Measurements from ENCODE around the gene APOBEC4. TPM values are rescaled to one million over a fixed set of nuclear protein-coding genes. Genes with fewer than 3 reads are reported as not detected.

APOBEC4 gene
- total and polyA plus RNA-seq, 10 of the 15 experiments (the other 5 are each of a cell fraction or from before 2014, with no cell fraction given), result 0.04 to 0.25 (median 0.06) TPM; not detected in 5

DNA sequence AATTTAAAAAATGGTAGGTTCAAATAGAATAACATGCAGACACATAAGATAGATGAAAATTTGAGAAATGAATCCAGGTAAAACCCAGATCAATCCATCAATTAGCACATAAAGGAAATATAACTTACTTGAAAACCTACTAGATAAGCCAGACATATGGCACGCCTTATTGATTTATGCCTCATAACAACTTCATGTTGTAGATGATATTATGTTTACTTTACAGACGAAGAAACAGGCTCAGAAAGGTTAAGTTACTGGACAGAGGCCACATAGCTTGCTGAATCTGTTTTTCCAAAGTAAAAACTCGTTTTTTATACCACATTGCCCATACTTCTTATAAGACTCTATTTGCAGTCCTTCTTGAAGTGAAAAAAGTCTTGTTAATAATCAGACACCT is 40.7 kb downstream of the APOBEC4 start:
- in situ Hi-C loops (cut with MboI) (no loop called here), intact Hi-C loops (cut with micrococcal nuclease; ENCODE audit: unreplicated experiment) (no loop called here)
- SMC1A ChIA-PET (ENCODE audit: uncharacterized antibody, unreplicated experiment), result no interaction called here
- POLR2A ChIA-PET, result no interaction called here
- Histone ChIP-seq H3K9ac (ENCODE audit: control insufficient read depth, insufficient read depth, low read length) (no peak overlapping the region), H3K4me3 (no peak overlapping the region), H2AFZ (ENCODE audit: control insufficient read depth, low read depth, low read length) (no peak overlapping the region), H3K27me3 (replicated peaks in 1 of 2; ENCODE audit: control insufficient read depth in 2 of 2, insufficient read depth in 2 of 2, low read length in 1 of 2) (no peaks in the 10 kb centered on the region), H3K9me3 (replicated peaks; ENCODE audit: control insufficient read depth, insufficient read depth, low read length) (no peaks in the 10 kb centered on the region), H3K79me2 (ENCODE audit: control insufficient read depth, insufficient read depth, low read length) (no peaks in the 10 kb centered on the region), H3K36me3 (ENCODE audit: control insufficient read depth in 2 of 2, insufficient read depth in 2 of 2, low read length in 1 of 2) (no peaks in the 10 kb centered on the region), H4K20me1 (ENCODE audit: control insufficient read depth, insufficient read depth) (no peaks in the 10 kb centered on the region), H3K4me1 (ENCODE audit: control insufficient read depth, insufficient read depth, low read length) (peaks cover 22% of the 10 kb centered on the region), H3K4me2 (ENCODE audit: control insufficient read depth, insufficient read depth) (no peak overlapping the region), H3K27ac (ENCODE audit: control insufficient read depth, insufficient read depth) (no peak overlapping the region)
- WGBS (ENCODE audit: insufficient coverage, insufficient replicate concordance, low lambda C conversion rate, missing lambda C conversion rate), result 35% methylated on average over 3 of the region's 3 CpGs
- CTCF ChIA-PET, result interaction anchor here (1.0 kb wide), 2 partner anchors 10 to 143 kb away, joined by 4 read pairs; no protein-coding TSS in a partner anchor
- FAIRE-seq, result no peak
- no TSS peak for BruUV-seq (replicated peaks)
- RAD21 ChIA-PET (ENCODE audit: unreplicated experiment), result no interaction called here
- TF ChIP-seq, protein P1, sequence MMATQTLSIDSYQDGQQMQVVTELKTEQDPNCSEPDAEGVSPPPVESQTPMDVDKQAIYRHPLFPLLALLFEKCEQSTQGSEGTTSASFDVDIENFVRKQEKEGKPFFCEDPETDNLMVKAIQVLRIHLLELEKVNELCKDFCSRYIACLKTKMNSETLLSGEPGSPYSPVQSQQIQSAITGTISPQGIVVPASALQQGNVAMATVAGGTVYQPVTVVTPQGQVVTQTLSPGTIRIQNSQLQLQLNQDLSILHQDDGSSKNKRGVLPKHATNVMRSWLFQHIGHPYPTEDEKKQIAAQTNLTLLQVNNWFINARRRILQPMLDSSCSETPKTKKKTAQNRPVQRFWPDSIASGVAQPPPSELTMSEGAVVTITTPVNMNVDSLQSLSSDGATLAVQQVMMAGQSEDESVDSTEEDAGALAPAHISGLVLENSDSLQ (IDR thresholded peaks at IDR 0.05), result no peak
- TF ChIP-seq TCF12 (IDR thresholded peaks at IDR 0.05; ENCODE audit: low read depth, low read length) (no peak), PAX5 (IDR thresholded peaks at IDR 0.05; ENCODE audit: borderline replicate concordance, low read depth, low read length) (no peak), HCFC1 (IDR thresholded peaks at IDR 0.05; ENCODE audit: low read length) (no peak), PAX8 (IDR thresholded peaks at IDR 0.05) (no peak), RAD51 (IDR thresholded peaks at IDR 0.05) (no peak), IRF4 (IDR thresholded peaks at IDR 0.05; ENCODE audit: low read depth, low read length) (no peak)
- TF ChIP-seq, protein P2, sequence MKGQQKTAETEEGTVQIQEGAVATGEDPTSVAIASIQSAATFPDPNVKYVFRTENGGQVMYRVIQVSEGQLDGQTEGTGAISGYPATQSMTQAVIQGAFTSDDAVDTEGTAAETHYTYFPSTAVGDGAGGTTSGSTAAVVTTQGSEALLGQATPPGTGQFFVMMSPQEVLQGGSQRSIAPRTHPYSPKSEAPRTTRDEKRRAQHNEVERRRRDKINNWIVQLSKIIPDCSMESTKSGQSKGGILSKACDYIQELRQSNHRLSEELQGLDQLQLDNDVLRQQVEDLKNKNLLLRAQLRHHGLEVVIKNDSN (IDR thresholded peaks at IDR 0.05; ENCODE audit: borderline replicate concordance, extremely low read length, insufficient read depth, low read depth, low read length), result no peak
- no peak for DNase-seq (ENCODE audit: low read depth, low spot score)
- no peak for ATAC-seq
